ENCODE results near the gene TEP1.

TEP1 gene

DNA sequence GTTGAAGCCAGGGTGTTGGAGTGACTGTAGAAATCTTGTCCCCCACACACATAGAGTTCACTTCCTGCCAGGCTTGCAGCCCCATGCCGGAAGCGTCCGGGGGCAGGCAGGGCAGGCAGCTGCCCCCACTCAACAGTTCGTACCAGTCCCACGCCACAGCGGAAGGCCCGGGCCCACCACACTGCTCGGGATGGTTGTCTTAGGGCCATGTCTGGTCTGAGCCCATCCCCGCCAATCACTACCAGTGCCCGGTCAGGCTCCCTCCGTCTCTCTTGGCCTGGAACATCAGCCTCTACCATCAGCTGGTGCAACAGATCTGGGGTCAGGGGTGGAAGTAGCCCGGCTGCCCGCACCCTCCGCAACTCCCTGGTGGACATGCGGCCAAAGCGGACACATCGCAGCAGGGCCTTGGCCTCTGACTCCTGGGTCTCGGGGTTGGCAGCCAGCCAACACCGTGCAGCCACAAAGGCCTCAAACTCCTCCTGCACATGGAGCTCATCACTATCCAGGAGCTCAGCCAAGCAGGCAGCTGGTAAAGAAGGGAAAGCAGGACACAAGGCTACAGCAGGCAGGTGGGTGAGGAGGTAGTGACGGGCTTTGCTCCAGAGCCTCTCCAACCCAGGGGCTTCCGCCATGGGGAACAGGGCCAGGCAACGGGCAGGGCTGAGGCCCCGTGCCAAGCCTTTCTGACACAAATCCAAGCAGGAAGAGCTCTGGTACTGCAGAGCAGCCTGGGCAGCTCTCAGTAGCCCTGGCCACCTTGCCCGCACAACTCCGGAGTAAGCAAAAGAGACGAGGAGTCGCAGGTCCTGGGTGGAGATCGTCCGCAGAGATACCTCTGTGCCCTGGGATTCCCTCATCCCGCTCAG lies 16.7 kb upstream of the TEP1 start:
- DNase-seq: no peak

DNA sequence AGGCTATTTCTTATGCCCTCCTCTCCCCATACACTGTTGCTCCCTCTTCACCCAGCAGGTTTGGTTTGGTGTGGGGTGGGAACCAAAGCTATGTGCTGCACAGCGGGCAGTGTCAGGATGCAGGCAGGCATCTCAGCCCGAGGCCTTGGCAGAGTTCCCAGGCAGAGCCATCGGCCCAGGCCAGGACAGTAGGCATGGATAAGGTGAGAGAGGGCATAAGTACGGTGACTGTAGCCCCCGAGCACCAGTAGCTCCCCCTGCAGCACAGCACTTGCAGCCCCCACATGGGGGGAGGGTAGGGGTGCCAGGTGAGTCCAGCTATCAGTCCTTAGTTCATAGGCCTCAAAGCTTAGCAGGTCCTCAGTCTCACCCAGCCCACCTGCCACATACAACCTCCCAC lies 15.5 kb upstream of the TEP1 start:
- DNase-seq: no peak

DNA sequence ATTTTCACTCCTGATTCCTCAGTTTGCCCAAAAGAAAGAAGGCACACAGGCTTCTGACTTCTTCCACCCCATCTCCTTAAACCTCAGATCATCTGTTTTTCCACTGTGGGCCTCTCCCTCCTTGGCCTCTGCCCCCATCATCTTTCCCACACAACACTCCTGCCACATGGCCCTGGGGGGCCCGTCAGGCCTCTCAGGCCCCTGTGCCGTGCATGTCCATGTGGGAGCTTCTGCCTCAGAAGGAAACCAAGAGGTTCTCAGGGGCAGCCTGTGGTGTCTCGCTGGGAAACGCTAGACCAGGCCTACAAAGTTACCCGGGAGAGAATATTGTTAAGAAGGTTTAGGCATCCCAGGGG lies 14.7 kb upstream of the TEP1 start:
- no peak for DNase-seq

DNA sequence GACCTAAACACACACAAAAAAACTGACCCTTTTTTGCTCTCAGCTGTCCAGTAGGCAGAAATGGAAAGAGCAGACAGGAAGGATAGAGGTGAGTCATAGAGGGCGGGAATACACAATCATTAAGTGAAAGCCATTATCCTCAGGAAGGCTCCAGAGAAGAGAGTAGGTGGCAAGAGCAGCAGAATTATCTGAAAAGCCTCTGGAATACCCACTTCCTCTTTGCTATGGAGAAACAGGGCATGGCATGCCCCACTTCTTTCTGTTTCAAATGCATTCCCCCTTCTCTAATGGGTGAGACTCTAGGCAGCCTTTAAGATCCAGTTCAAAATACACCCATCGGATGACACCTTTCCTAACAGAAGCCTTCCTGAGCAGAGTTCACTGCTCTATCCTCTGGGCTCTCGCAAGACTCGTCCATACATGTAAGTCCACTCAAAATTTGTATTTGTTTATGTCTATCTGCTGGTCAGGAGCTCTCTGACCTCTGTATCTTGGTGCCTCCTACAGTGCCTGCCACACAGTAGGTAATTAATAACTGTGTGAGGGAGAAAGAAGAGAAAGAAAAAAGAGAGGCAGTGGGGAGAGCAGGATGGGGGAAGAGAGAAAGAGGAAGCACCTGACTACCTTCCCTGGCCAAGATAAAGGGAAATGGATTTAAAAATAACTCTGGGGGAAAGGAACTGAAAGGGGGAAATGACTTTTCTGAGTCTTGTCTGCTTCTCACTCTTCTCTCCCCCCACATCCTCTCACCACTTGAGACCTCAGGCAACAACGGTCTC lies 14.1 kb upstream of the TEP1 start:
- DNase-seq: no peak

DNA sequence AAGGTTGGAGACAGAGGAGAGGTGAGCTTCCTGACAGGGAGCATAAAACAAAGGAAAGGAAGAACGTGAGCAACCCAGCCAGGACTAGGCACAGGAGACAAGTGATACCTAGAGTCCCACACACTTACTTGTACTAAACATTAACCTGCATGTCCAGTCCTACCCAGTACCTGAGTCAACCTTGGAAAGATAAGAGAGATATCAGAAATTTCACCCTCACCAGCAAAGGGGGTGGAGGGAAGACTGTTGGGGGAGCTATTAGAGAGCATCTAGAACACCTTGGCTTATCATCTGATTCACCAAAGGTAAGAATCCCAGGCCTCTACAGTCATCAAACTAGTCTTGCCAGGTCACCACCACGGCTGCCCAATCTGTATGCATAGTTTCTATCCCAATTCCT lies 11.6 kb upstream of the TEP1 start:
- no peak for DNase-seq

DNA sequence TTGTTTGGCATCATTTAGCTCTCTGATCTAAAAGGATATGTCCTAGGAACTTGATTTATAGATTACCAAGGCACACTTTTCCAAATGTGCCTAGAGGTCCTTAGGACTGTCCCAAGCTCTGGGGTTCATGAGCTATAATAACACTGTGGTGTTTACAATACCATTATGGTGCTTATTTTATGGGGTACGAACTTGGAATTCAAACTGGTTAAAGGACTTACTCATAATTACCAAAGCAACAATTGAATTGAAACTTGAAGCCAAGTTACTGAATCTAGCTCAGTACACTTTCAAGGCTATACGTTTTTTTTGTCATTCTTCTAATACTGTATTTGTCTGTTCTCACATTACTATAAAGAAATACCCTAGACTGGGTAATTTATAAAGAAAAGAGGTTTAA lies 9.6 kb upstream of the TEP1 start:
- no peak for DNase-seq

DNA sequence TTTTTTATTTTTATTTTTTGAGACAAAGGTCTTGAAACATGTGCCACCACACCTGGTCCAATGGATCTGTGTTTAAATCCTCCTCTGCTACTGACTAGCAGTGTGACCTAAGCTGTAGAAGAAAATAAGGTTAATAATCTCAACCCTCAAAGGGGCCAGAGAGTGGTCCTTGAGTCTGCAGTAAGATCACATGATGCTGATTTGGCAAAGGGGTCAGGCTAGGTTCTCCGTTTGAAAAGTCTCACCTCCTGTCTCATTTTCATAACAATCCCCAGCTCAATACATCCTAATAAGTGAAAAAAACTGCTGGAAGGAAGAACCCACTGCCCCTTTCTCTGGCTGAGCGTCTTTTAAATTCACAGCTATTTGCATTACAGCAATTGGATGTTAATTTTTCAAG lies 8.0 kb upstream of the TEP1 start:
- DNase-seq: no peak

DNA sequence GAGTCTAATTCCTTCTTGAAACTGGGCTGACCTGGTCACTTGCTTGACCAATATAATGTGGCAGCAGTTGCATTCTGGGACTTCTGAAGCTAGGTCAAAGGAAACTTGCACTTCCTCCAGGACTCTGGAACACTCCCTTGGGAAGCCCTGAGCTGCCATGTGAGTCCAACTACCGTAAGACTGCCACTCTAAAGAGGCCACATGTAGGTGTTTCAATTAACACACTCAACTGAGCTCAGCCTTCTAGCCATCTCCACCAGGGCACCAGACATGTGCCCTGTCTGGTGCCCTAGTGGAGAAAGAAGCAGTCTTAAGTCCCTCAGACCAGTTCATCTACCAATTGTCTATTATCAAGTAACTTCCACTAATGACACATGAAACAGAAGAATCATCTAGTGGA lies 6.1 kb upstream of the TEP1 start:
- no peak for DNase-seq

DNA sequence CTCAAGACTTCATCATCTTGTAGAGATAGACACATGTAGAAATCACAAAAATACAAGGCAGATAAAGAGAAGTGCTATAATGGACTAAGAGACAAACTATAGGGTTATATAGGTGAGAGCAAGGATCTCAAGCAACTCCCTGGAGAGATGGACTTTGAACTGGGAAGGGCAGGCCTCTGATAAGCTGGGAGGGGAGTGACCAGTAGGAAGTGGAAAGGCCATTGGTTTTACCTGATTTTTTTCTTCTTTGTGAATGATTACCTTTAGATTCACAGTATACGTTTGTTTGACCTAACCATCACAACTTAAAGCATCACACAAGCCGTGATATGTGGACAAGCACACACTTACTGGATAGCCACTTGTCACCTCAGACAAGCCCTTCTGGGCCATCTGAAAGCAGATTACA lies 5.2 kb upstream of the TEP1 start:
- DNase-seq: no peak

DNA sequence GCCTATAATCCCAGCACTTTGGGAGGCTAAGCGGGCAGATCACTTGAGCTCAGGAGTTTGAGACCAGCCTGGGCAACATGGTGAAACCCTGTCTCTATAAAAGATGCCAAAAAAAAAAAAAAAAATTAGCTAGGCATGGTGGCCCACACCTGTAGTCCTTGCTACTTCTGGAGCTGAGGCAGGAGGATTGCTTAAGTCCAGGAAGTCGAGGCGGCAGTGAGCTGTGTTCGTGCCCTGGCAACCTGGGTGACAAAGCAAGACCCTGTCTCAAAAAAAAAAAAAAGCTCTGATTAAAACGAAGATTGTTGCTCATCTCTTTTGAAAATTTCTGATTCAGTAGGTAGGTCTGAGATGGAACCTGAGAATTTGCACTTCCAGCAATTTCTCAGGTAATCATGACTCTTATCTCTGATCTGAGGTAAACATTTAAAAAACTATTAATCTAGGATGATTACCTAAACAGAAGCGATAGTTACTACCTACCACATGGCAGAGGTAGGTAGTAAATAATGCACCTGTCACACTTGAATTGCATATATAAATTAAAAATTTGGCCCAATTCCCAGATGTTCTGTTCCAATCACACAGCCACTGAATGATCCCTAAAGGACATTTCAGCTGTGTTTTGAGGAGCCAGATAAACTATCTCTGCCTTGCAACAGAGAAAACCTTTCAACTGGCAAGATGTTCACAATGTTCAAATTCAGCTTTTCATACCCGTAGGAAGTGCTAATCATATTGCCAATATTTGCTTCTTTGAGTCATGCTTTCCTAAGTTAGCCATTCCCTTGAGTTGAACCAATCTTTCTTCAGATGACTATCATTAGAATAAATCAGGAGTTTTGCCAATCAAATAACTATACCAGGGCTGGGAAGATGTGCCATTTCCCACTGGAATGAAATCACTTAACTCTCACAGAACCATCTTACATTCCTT lies 4.2 kb upstream of the TEP1 start:
- no peak for DNase-seq

DNA sequence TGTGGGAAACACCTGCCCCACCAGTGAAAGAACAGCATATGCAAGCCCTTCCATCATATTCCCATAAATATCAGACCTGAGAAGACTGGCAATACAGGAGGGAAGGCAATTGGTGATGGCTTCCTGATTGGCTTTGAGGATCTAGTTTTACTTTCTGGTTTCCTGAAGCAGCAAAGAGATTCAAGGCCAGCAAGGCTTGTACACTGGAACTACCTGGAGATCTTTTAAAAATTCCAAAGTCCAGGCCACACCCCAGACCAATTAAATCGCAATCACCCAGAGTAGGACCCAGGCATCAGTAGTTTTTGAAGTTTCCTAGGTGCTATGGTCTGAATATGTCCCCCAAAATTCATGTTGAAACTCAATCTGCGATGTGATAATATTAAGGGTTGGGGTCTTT lies 2.9 kb upstream of the TEP1 start:
- no peak for DNase-seq

DNA sequence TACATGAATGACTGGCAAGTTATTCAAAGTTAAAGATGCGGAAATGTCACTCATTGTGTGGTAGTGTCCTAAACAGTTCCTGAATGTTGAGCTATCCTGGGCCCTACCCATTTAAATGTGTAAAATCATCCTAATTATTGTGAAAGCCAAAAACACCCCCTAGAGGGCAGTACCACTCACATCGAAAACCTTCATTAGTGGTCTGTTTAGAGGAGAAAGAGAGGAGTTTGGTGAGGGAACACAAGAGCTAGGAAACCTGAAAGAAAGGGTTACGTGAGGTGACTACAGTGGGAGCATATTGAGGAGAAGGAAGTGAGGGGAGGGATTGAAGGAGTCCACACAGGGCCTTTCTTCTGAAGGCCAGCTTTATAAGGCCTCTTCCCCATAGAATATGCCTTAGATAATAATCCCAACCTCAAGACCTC lies 2.5 kb upstream of the TEP1 start:
- DNase-seq: no peak

DNA sequence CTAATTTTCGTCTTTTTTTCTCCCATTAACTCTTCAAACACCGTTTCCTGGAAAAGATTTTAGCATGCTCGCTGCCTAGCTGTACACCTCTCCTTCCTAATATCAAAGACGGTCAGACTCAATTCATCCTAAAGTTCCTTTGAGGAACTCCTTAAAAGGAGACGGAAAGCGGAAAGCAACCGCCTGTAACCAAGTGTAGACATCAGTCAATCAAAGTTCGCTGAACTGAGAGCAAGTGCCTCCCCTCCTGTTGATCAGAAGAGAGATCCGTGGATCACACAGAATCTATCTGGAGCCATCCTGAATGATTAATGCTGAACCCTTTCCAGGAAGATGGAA lies 412 bp upstream of the TEP1 start:
- no peak for DNase-seq

DNA sequence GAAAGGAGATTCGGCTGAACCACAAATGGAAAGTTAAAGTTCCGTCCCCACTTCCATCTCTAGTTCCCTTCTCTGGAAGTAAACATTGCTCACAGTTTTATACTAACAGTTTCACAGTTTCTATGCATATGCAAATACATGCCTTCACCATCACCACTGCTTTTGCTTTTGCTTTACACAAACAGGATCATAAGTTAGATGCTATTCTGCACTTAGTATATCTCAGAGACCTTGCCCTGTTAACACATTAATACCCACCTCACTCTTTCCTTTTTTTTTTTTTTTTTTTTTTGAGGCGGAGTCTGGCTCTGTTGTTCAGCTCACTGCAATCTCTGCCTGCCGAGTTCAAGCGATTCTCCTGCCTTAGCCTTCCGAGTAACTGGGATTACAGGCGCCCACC lies 890 bp downstream of the TEP1 start:
- DNase-seq: no peak

DNA sequence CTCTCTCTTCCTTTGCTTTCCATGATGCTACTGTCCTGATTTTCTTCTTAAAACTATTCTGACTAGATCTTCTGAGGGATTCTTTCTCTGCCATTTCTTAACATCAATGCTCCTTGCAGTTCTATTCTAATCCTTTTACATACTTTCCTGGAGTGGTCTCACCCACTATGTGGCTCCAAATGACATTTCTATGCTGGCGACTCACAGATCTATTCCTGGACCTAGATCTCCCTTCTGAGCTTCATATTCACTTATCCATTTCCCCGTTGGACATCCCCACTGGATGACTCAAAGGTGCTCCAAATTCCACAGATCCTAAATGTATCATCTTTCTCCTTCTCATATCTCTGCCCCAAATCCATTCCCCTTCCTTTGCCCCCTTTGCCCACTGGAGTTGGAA lies 4.1 kb downstream of the TEP1 start:
- no peak for DNase-seq

DNA sequence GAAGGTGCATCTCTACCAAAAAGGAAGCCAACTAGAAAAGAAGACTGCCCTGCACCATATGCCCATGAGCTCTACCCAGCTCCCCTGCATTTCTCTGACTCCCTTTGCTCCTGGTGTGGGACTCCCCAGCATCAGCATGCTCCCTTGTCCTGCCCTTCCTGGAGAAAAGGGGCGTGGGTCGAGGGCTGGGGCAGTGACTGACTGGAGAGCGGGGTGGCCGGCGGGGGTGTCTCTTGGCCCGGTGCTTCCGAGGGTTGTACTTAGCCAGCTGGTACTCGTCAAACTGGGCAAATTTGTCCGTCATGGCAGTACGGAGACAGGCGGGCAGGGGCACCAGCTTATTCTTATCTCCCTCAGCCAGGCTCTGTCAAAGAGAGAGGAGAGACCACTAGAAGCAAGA lies 9.8 kb downstream of the TEP1 start:
- DNase-seq: no peak

DNA sequence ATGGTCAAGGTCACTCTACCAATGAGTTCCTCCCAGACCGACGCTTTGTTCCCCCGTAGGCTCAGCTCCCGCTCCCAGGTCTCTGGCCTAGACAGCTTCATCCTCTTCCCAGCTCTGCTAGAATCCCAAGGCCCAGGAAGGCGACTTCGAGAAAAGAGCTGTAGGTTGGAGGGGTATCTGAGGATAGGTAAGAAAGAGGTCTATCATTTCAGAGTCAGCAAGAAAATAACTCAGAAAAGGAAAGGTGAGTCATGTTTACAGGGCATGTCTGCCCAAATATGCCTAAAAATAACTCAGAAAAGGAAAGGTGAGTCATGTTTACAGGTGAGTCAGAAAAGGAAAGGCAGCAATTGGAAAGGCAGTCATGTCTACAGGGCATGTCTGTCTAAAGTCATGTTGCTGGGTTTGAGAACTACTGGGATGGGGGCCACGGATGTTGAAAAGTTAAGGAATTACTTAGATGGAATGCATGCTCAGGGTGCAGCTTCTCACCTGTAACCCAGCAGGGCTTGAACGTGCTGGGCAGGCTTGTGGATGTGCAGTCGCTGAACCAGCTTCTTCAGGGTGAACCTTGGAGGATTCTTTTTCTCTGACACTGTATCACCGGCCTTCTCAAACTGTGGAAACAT lies 12.2 kb downstream of the TEP1 start:
- no peak for DNase-seq

DNA sequence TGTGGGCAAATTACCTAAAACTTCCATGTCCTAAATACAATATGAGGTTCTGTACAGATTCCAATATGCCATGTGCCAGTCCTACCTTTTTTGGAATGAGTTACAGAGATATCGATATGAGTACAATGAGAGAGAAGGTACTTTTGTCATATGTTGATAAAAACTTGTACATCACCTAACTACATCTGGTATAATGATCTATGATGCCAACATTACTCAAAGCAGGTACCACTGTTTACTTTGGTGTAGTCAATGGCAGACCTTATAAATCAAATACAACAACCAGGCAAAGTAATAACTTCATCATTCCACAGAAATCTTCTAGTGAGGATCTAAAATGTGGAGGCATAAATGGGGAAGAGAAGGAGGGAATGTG lies 12.7 kb downstream of the TEP1 start:
- no peak for DNase-seq

DNA sequence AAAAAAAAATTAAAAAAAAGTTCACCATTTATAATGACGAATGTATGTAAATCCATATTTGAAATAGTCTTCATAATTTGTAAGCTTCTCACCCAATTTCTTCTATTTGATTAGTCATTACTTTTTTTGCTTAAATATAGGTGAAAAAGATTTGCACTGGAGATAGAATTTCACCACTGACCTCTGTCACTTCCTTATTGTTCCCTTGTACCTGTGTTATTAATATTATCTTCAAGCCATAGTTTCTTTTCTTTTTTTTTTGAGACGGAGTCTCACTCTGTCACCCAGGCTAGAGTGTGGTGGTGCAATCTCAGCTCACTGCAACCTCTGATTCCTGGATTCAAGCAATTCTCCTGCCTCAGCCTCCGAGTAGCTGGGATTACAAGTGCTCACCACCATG lies 15.8 kb downstream of the TEP1 start:
- DNase-seq: no peak

DNA sequence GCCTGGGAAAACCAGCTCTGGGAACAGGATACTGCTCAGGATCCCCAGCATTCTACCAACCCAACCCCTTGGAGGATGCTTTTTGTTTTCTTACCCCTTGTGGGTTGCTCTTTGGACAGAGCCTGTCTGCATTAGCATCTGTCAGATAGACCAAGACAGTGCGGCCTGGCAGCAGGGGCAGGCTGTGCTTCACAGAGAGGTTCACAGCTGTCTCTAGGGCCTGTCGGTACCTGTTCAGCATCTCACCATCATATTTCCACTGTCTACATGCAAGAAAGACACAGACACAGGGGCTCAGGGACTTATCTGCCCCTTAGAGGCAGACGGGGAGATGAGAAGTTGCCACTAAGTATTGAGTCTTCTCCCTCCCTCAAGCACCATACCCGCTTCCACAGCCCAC lies 21.8 kb downstream of the TEP1 start:
- DNase-seq: no peak

DNA sequence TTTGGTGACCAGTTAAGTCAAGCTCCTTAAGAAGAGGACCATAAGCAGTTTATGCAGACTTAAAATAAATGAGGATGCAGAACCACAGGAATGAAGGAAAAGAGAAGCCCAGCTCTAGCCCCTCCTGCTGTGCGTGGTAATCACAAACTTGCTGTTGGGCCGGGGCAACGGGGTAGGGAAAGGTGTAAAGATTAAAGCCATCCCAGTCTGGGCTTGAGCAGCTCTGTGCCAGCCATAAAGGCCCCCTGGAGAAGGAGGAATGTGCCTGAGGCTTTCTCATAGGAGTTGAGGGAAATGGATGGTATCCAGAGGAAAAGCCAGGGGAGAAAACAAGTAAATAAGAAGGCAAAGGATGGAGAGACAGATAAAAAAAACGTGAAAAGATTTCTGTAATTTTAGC lies 25.1 kb downstream of the TEP1 start:
- DNase-seq: no peak

DNA sequence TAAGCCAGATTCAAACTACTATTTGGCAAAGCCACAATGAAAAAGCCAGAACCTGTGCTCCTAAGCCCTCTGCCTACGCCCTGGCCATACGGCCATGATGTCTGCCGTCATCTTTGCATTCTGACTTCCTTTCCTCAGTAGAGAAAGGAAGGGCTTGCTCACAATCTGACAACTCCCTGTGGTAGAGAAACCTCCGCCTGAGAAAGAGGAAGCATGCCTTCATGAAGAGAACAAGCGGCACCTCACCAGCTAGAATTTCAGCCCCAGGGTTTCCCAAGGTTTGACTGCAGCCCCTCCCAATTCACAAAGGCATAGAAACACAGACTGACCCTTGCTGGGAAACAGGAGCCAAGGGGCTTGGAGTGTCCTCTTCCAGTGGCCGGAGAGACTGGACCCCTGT lies 25.7 kb downstream of the TEP1 start:
- peak; percentile 33 for DNase-seq

DNA sequence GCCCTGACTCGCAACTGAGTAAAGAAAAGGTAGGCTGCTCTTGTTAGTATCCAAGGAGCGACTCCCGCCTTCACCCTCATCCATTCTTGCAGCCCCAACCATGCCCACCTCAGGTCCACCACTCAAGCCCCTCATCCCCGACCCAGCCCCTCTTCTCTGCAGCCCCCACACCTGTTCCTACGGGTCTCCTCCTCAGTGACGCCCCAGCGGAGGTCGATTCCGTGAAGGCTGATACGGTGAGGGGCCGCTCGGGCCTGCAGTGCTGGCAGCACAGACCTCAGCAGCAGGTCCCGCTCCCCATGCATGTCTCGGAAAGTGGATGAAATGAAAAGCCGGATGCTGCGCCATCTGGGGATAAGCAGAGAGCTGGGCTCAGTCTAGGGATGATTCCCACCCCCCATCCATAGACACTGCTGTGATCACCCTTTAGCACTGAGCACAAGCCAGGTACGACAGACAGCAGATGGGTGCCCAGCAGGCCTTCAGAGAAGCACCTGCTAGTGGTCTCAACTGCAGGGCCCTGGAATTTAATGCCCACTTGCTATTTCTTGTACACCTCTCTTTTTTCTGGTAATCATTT lies 26.9 kb downstream of the TEP1 start:
- DNase-seq: no peak
